GM19467 (cell line): ENCODE data around the gene GPR34.
"Not testable (repeated sequence)": the region's sequence is repeated elsewhere in the genome, so short reads cannot be mapped to it uniquely, and the experiment has no call there.

Experiments
- ATAC-seq: cut with Tn5 transposase; IDR thresholded peaks from one replicate; pipeline ENCODE4 v1.9.1; 2021; ENCODE audit warnings: mild to moderate bottlenecking, moderate library complexity; ENCODE audit not compliant: unreplicated experiment

The GPR34 gene

GRCh38 chrX:41692162-41692749 lies 3.5 kb downstream of the GPR34 start:
- ATAC-seq, result no peak

DNA sequence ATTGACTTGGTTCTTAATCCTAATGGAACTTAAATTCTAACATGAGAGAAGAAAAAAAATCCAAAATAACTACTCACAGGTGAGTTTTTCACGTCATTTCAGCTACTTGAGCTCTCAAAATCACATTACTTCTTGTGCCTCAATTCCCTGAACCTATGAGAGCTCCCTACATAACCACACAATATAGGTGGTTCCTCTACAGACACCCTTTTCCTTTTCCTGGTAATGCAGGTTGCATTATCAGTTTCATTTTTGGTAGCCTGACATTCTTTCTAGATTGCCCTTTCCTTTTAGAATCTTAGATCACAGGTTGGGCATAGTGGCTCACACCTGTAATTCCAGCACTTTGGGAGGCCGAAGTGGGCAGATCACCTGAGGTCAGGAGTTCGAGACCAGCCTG lies 4.3 kb downstream of the GPR34 start:
- no peak for ATAC-seq

GRCh38 chrX:41695426-41695825 lies 6.7 kb downstream of the GPR34 start:
- ATAC-seq, result no peak

DNA sequence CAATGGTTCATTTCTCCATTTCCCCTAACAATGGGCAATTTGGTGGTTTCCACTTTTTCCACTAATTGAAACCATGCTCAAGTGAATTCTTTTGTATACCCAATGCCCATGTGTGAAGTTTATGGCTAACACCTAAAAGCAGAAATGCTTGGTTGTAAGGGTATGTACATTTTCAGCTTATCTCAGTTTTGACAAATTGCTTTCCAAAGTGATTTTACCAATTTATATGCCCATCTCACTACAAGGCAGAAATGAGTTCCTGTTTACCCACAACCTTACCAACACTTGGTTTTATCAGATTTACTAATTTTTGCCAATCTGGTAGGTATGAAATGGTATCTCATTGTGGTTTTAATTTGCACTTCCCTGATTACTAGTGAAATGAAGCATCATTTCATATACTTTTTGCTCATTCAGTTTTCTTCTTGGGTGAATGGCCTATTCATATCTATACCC lies 14.8 kb downstream of the GPR34 start:
- no peak for ATAC-seq

GRCh38 chrX:41705042-41705441 lies 16.3 kb downstream of the GPR34 start:
- ATAC-seq, result no peak

DNA sequence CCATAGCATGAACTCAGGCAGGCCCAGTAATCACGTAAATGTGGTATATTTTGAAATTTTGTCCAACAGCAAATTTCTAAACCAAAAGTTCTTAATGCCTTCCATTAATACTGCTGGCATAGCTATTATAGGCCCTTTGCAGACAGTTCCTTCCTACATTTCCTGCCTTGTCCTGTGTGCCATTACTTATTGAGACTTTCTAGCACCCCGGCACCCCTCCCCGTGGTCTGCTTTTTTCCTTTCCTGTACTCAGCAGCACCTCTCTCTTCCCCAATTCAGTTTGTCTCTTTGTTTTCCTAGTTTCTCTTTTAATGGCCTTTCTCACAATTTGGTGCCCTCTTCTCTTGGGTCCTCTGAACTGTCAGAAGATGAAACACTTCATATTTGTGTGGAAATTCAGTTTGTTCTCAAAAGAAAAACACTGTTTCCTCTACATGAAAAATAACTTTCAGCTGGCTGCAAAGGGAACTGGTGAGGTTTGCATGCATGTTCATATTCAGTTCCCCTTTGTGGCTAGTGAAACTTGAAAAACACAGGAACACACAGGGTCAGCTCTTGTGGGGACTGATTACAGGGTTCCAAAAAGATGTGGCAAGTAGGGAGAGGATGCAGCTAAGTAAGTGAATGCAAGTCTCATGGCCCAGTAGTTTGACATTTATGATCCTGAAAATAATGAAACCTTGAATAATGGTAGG lies 17.1 kb downstream of the GPR34 start:
- peak; percentile 80 for ATAC-seq

- no peak for ATAC-seq
Observed at GRCh38 chrX:41707218-41707617, 18.4 kb downstream of the GPR34 start.

DNA sequence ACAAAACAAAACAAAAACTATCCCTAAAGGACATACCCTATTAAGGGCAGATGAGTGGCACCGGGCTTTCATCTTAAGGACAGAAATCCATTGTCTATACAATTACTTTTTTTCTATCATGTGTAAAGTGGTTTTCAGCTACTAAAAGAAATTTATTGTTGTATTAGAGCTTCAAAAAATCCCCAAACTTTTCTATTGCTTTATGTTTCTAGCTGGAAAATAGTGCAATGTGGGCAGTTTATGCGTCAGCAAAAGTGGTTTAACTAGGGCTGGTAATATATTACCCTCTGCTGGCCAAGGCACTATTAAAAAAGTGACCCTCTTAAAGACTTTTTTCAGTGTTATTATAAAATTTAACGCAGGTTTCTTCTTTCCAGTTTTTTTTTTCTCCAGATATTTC lies 19.7 kb downstream of the GPR34 start:
- ATAC-seq, result no peak

DNA sequence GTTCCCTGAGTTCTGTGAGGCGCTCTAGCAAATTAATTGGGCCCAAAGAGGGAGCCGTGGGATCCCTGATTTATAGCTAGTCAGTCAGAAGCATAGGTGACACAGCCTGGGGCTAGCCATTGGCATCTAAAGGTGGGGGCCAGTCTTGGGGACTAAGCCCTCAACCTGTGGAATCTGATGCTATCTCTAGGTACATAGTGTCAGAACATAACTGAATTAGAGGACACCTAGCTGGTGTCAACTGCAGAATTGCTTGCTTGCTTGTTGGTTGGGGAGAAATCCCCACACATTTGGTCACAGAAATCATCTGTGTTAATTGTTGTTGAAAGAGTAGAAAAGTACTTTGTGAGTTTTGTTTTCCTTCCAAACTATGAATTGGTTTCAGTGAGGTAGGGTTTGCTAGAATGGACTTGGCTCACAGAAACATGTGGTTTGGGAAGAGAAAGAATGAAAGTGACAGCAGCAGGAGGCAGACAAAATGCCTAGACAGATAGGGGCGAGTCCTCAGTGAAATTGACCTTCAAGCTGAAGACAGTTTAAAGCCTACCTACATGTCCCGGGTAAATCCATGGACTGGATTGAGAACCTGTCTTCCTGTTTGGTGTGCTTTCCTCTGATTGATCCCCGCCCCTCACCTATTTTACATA lies 22.4 kb downstream of the GPR34 start:
- no peak for ATAC-seq

DNA sequence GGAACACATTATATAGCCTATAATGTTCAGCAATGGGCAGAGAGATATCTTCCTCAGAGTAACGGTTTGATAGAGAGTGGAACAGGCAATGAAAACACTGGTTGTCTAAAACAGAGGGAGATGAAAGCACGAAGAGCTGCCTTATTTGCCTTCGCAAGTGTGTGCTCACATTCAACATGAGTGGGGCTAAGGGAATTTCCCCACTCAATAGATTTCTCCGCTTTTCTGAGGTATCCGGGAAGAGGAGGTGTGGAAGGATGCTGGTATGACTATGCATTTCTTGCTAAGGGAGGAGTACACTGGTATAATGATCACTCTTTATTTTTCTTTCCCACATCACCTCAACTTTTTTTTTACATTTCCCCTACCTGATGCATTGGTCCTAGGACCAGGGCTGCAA lies 27.4 kb downstream of the GPR34 start:
- no peak for ATAC-seq

DNA sequence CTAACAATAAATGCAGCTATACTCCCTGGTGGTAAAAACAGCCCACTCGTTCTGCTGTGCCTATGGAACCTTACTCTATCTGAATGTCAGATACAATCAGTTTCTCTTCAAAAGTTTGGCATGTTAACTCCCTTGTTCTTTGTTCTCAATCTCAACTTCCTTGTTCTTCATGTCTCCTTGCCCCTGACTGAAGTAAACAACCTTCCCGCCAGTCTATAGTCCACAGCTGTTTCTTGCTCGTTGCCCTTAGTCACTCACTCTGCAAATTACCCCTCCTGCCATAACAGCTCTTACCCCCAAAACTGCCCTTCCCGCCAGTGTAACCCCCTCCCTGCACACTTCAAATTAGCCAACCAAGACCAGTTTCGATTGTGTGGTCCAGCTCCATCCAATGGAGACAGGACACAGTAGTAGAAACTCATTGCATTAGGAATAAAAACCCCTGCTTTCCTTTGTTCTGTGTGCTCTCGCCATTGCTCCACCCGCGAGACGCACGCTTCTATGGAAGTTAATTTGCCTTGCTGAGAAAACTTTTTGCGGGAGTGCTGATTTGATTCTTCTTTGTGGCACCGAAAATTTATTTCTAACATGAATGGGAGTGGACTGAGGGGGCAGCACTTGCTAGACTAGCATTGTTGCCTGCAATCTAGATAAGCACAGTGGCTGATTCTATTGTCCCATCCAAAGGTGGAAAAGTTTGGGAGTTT lies 28.1 kb downstream of the GPR34 start:
- ATAC-seq, result no peak

DNA sequence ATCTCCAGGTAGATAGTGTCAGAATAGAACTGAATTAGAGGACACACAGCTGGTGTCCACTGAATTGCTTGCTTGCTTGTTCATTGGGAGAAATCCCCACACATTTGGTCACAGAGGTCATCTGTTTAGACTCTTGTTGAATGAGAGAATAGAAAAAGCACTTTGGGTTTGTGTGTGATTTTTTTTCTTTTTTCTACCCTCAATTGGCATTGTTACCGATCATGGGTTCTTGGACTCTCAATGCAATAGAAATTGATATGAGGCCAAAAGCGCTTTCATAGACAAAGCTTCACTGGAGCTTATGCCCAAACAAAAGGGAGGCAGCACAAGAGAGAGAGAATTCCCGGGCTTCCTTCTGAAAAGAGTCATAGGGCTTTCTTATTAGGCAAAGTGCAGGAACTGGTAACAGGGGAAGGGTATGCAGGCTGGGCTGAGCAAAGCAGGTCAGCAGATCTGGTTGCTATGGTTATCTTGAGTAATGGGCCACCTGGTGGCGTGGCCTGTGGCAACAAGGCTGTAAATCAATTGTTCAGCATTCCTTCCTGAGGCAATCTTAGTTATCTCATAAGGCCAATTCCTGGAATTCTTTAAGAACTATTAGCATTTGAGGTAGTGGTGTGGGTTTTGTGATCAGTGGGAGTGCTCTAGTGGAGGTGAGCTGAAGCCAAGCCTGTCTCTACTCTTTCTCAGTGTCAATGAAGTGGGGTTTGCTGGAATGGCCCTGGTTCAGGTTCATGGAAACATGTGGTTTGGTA lies 29.9 kb downstream of the GPR34 start:
- no peak for ATAC-seq

- ATAC-seq, result not testable (repeated sequence)
Observed at GRCh38 chrX:41719610-41720009, 30.8 kb downstream of the GPR34 start.

DNA sequence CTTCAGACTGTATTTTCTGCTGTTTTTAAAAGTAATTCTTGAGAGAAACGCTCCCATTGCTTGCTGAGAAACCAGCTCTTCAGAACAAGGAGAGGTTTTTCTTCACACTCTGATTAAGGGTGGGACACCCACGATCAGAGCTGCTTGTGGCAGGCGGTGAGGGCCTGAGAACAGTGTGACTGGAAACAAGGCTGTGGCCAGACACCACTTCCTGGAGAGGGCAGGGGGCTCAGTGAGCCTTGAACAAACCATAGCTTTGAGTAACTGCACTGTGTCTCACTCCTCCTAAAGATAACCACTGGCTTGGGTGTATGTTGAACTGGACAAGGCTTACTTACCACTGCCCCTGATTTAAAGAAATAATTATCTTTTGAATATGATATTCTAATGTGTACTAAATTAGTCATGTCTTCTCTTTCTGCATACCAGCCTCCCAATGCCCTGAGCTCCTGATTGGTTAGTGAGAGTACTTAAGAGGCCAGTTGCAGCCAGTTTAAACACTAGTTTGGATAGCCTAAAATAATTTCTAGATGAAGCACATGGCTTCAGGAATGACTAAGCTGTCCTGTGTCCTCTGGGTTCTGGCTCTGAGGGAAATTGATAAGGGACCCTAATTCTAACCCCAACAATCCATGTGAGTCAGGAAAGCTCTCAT lies 31.5 kb downstream of the GPR34 start:
- ATAC-seq, result peak; percentile 84

DNA sequence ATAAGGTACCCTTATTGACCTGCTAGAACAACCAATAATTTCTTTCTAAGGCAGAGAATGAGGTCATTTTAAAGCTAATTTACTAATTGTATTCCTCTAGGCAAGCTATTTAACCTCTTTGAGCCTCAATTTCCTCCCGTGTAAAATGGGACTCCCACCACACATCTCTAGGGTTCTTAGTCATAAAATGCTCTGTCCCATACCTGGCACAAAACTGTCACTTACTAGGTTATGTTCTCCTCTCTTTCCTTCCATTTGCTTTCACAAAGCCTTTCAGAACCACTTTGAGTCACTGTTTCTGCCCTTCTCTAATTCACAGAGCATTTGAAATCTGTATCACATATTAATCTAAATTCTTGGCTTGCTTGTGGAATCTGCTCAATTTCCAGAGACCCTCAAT lies 32.8 kb downstream of the GPR34 start:
- ATAC-seq, result no peak

- ATAC-seq, result no peak
Observed at GRCh38 chrX:41722214-41722613, 33.4 kb downstream of the GPR34 start.

DNA sequence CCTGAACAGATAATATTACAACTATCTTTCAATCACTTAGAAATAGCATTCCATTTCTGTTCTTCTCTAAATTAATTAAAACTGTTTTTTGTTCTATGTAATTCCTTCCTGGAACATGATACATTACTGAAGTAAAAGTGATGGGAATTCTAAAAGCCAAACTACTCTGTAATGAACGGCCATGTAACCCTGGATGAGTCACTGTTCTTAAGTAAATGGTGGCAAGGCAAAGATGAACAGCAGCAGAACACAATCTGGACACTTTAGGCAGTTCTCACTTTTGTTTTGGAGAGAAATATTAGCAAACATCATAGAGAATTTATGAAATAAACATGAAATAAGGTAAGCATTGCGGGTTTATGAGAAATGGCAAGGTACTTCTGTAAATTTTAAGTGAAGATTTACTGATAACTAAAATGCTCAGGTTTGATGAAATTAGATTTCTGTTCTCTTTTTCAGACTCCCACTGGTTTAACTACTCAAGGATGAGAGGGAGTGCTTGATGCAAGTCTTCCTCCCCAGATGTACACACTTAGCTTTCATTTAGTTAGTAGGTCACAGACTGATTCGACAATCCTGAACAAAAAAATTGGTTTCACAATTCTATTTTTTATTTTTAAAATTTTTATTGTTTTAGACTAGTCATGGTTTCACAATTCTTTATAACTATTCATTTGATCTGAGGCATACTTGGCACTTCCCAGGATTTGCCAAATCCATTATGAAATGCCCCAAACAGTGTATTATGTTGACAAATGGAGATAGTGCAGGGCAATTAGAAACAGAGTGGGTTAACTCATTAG lies 34.2 kb downstream of the GPR34 start:
- no peak for ATAC-seq

DNA sequence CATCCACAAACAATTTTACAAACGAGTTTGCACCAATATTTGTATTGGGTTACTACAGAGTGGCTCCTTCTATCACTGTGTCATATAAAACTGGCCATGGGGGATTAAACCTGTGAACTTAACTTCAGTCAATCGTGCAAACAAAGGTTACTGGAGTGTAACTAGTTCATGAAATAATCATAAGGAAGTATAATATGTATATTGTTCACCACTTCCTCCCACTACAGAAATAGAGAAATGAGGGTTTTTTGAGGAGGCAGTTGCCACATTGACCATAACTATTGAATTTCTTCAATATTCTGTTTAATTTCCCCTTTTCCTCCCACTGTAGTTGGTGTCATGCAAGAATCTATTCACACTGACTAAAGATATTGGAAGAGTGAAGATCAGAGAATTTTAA lies 35.1 kb downstream of the GPR34 start, which contains the start of gene GPR82:
Gene GPR82, plus strand, starts transcription at position 356 of the 400 bp plus-strand sequence. CDS start 2,846 bp downstream, outside the sequence.
- no peak for ATAC-seq

DNA sequence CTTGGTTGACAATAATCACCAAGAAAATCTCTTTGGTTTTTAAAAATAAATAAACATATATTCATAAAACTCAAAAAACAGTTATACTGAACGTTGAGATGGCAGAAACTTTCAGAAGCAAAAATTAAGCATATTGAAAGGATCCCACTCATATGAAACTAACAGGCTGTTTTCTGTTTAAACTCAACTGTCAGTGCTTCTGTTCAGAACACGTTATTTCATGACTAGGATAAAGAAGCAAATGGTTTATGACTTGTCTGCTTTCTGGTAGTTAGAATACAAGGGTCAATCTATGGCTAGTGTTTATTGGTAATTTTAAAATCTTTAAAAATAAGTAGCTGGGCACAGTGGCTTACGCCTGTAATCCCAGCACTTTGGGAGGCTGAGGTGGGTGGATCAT lies 39.4 kb downstream of the GPR34 start:
- no peak for ATAC-seq
